Endothelial cell of umbilical vein (primary cell): Measurements from ENCODE around the gene GPR137B. TPM values are rescaled to one million over a fixed set of nuclear protein-coding genes. Genes with fewer than 3 reads are reported as not detected.

Source experiments
- BruUV-seq: library from RNA; stranded (reverse); fragments of 400-500 nt; replicated peaks from 2 replicates; lab custom pipeline; 2021; lab: Mats Ljungman, UMichigan
- CTCF ChIA-PET: fragments of 300-600, 350-600 bp; sonication (Branson Sonifier 250); formaldehyde crosslinking; loops from one replicate; lab custom pipeline; 2021; ENCODE audit warnings: antibody characterized with exemption, inconsistent platforms; lab: Charles Lee
- POLR2A ChIA-PET: fragments of 300-600, 350-600 bp; sonication (Branson Sonifier 250); formaldehyde crosslinking; loops from one replicate; lab custom pipeline; 2021; ENCODE audit warnings: antibody characterized with exemption, inconsistent platforms; lab: Charles Lee
- DNase-seq: peaks from one replicate; pipeline ENCODE4 v3.0.0-alpha.2; 2011; ENCODE audit warnings: low read depth, low spot score
- FAIRE-seq: peaks from 2 replicates; lab custom pipeline; 2011; peaks lifted over from hg19 to GRCh38; lab: Jason Lieb, UNC
- H2AFZ ChIP-seq: 2 replicates; pipeline ENCODE4 v1.6.0; 2012; ENCODE audit warnings: low read depth, low read length, control low read depth, inconsistent platforms
- H3K27ac ChIP-seq: 2 replicates; pipeline ENCODE4 v1.5.1; 2011; ENCODE audit warnings: low read depth, mild to moderate bottlenecking, control low read depth, low read length, moderate library complexity; ENCODE audit not compliant: insufficient read depth
- H3K27me3 ChIP-seq, 2 experiments: 2 replicates each; pipeline versions ENCODE4 v1.6.0 to v1.6.1; 2011; ENCODE audit warnings: low read length in 2 of 2, mixed read lengths in 1 of 2; ENCODE audit not compliant: control insufficient read depth in 2 of 2, insufficient read depth in 2 of 2
- H3K36me3 ChIP-seq, 2 experiments: 2 replicates in 1 of 2; 3 replicates in 1 of 2; pipeline ENCODE4 v1.5.1; 2011; ENCODE audit warnings: low read length in 2 of 2, mild to moderate bottlenecking in 1 of 2, moderate library complexity in 1 of 2; ENCODE audit not compliant: control insufficient read depth in 2 of 2, insufficient read depth in 2 of 2; ENCODE audit errors: extremely low read depth in 1 of 2
- H3K4me1 ChIP-seq: 3 replicates; pipeline ENCODE4 v1.5.1; 2011; ENCODE audit warnings: mild to moderate bottlenecking, low read length; ENCODE audit not compliant: control insufficient read depth, insufficient read depth; ENCODE audit errors: extremely low read depth
- H3K4me2 ChIP-seq: 2 replicates; pipeline ENCODE4 v1.6.1; 2011; ENCODE audit warnings: low read length, control low read depth, mixed read lengths; ENCODE audit not compliant: insufficient read depth
- H3K4me3 ChIP-seq, 3 experiments: fragments of 200-600 bp in 1 of 3; sonication (generic), shearing (Covaris generic) in 1 of 3; replicated peaks in 1 of 3; 2 replicates each; pipeline ENCODE4 v1.5.1; 2011 to 2016; ENCODE audit warnings: control low read depth in 3 of 3, low read length in 3 of 3, mild to moderate bottlenecking in 2 of 3, inconsistent platforms in 1 of 3, low read depth in 1 of 3, moderate library complexity in 1 of 3; ENCODE audit not compliant: insufficient read depth in 1 of 3
- H3K79me2 ChIP-seq: 2 replicates; pipeline ENCODE4 v1.6.0; 2012; ENCODE audit warnings: low read length, inconsistent platforms; ENCODE audit not compliant: control insufficient read depth, insufficient read depth
- H3K9ac ChIP-seq: replicated peaks from 2 replicates; pipeline ENCODE3; 2011; ENCODE audit warnings: low read length, control low read depth; ENCODE audit not compliant: insufficient read depth; ENCODE audit errors: extremely low read depth
- H3K9me1 ChIP-seq: replicated peaks from 3 replicates; pipeline ENCODE4 v1.6.0; 2011; ENCODE audit warnings: mild to moderate bottlenecking, low read length; ENCODE audit not compliant: control insufficient read depth, insufficient read depth; ENCODE audit errors: extremely low read depth
- H3K9me3 ChIP-seq: replicated peaks from 2 replicates; pipeline ENCODE4 v1.5.1; 2012; ENCODE audit warnings: low read length, inconsistent platforms; ENCODE audit not compliant: control insufficient read depth, insufficient read depth
- H4K20me1 ChIP-seq: replicated peaks from 2 replicates; pipeline ENCODE3; 2011; ENCODE audit warnings: mild to moderate bottlenecking, low read length; ENCODE audit not compliant: control insufficient read depth, insufficient read depth; ENCODE audit errors: extremely low read depth
- EZH2 ChIP-seq: IDR thresholded peaks from 2 replicates; pipeline ENCODE4 v1.6.1; 2012; ENCODE audit warnings: borderline replicate concordance, low read depth, mild to moderate bottlenecking, moderate library complexity, low read length, inconsistent platforms; ENCODE audit not compliant: severe bottlenecking
- FOS ChIP-seq: IDR thresholded peaks from 2 replicates; pipeline ENCODE4 v1.6.1; 2011; ENCODE audit warnings: mild to moderate bottlenecking, low read length, moderate library complexity, borderline replicate concordance; ENCODE audit not compliant: insufficient read depth
- GATA2 ChIP-seq: IDR thresholded peaks from 2 replicates; pipeline ENCODE4 v1.7.0; 2011; ENCODE audit warnings: low read depth, mild to moderate bottlenecking, moderate library complexity, mixed read lengths, low read length; ENCODE audit not compliant: insufficient read length, insufficient read depth
- JUN ChIP-seq: IDR thresholded peaks from 2 replicates; pipeline ENCODE4 v1.6.1; 2011; ENCODE audit warnings: borderline replicate concordance, low read depth; ENCODE audit not compliant: insufficient read length, insufficient read depth
- MYC ChIP-seq: IDR thresholded peaks from one replicate; pipeline ENCODE4 v1.6.1; 2011; ENCODE audit warnings: mild to moderate bottlenecking, low read depth, low read length
- POLR2A ChIP-seq: IDR thresholded peaks from 2 replicates; pipeline ENCODE4 v1.6.1; 2012; ENCODE audit warnings: low read depth, mild to moderate bottlenecking, control low read depth, low read length
- POLR2AphosphoS5 ChIP-seq: IDR thresholded peaks from 2 replicates; pipeline ENCODE4 v1.6.1; 2012; ENCODE audit warnings: low read depth, mild to moderate bottlenecking, control low read depth, low read length, moderate library complexity; ENCODE audit not compliant: insufficient read depth
- dilution Hi-C: fragments of 300-500 bp; cut with MboI; formaldehyde crosslinking; loops from one replicate; pipeline ENCODE4 v1.15.0; 2019; ENCODE audit warnings: low sequenced_read_pairs; ENCODE audit not compliant: extremely low pct_ligation_motif_present
- intact Hi-C: fragments of 100-400 bp; cut with micrococcal nuclease; formaldehyde crosslinking; loops from one replicate; pipeline ENCODE4 v1.10.0; 2022
- polyA plus RNA-seq, 4 experiments: library from polyadenylated mRNA; depleted of rRNA in 3 of 4; stranded (reverse) in 3 of 4; unstranded in 1 of 4; fragments of >200 nt; gene quantifications; 2 replicates each; pipeline versions ENCODE4 v1.2.1 to v1.2.3, GENCODE V29; 2011 to 2012; ENCODE audit warnings: missing spikeins in 1 of 4
- total RNA-seq: library from RNA; stranded (reverse); gene quantifications from 2 replicates; pipeline ENCODE4 v1.2.3, GENCODE V29; 2021
- TF ChIP-seq, protein P1 (sequence below), 2 donors: IDR thresholded peaks; 1 replicate in 1 of 2; 2 replicates in 1 of 2; pipeline ENCODE4 v1.5.1; 2011; ENCODE audit warnings: low read length in 2 of 2, mild to moderate bottlenecking in 2 of 2, moderate library complexity in 2 of 2, control low read depth in 1 of 2, inconsistent platforms in 1 of 2, low read depth in 1 of 2; ENCODE audit not compliant: insufficient read depth in 1 of 2; ENCODE audit errors: extremely low read depth in 1 of 2
- TF ChIP-seq, protein P2 (sequence below): IDR thresholded peaks from 2 replicates; pipeline ENCODE4 v1.6.1; 2011; ENCODE audit not compliant: insufficient read depth, insufficient read length

The GPR137B gene
- total and polyA plus RNA-seq, 2 donors (not counting 3 experiments of a cell fraction or from before 2014, with no cell fraction given): 7.8 to 11.9 TPM

DNA sequence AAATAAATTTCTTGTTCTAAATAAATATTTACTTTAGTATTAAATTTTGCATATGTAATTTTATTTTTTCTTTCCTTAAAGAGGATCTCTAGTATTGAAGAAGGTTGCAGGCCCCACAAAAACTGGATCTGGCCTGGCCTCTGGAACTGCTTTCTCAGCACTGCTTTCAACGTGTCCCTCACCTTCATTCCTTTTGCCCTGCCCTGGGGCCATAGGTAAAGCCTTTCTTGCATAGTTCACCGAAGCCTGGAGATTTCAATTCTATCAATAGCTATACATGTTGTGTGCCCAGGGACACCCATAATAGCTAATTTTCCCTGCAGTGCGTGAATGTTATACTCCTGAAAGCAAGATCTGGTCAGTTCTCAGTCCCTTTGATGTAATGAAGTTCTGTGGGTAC lies 12.0 kb upstream of the GPR137B start:
- POLR2A ChIA-PET: interaction anchor here (0.5 kb wide), 1 partner anchor 120 kb away, joined by 6 read pairs; no protein-coding TSS in a partner anchor
- BruUV-seq: no TSS peak
- CTCF ChIA-PET: no interaction called here

More for the DNA sequence above, 12.0 kb upstream of the GPR137B start:
- Histone ChIP-seq H3K9me3 (no peaks in the 10 kb centered on the region), H3K36me3 (no peaks in the 10 kb centered on the region), H3K79me2 (no peaks in the 10 kb centered on the region), H3K27ac (no peak overlapping the region), H4K20me1 (no peaks in the 10 kb centered on the region), H3K9me1 (no peaks in the 10 kb centered on the region), H3K4me2 (no peak overlapping the region), H3K27me3 (peaks cover 7 to 18% of the 10 kb centered on the region in 2 experiments), H2AFZ (no peak overlapping the region), H3K4me1 (no peaks in the 10 kb centered on the region), H3K4me3 (no peak overlapping the region), H3K9ac (no peak overlapping the region)
- FAIRE-seq: no peak
- no peak for DNase-seq
- TF ChIP-seq MYC: no peak
- TF ChIP-seq POLR2A: no peak
- TF ChIP-seq EZH2: no peak
- TF ChIP-seq JUN: no peak
- TF ChIP-seq POLR2AphosphoS5: no peak
- no peak for TF ChIP-seq GATA2
- no peak for TF ChIP-seq FOS
- TF ChIP-seq, protein P1, sequence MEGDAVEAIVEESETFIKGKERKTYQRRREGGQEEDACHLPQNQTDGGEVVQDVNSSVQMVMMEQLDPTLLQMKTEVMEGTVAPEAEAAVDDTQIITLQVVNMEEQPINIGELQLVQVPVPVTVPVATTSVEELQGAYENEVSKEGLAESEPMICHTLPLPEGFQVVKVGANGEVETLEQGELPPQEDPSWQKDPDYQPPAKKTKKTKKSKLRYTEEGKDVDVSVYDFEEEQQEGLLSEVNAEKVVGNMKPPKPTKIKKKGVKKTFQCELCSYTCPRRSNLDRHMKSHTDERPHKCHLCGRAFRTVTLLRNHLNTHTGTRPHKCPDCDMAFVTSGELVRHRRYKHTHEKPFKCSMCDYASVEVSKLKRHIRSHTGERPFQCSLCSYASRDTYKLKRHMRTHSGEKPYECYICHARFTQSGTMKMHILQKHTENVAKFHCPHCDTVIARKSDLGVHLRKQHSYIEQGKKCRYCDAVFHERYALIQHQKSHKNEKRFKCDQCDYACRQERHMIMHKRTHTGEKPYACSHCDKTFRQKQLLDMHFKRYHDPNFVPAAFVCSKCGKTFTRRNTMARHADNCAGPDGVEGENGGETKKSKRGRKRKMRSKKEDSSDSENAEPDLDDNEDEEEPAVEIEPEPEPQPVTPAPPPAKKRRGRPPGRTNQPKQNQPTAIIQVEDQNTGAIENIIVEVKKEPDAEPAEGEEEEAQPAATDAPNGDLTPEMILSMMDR (IDR thresholded peaks at IDR 0.05; ENCODE audit: extremely low read depth in 1 of 2, insufficient read depth in 1 of 2, low read depth in 1 of 2, low read length in 2 of 2): no peak
- TF ChIP-seq, protein P2, sequence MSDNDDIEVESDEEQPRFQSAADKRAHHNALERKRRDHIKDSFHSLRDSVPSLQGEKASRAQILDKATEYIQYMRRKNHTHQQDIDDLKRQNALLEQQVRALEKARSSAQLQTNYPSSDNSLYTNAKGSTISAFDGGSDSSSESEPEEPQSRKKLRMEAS: no peak
- intact Hi-C loops: no loop called here
- dilution Hi-C loops: no loop called here
